Heart left ventricle (tissue), 16 donors: ENCODE results near the gene WFIKKN2. TPM values are rescaled to one million over a fixed set of nuclear protein-coding genes. Genes with fewer than 3 reads are reported as not detected.

Experiments used
- ATAC-seq, 4 donors: fragments of 200-7000 bp; cut with Tn5 transposase; one replicate each; pipeline ENCODE4 v1.9.1; 2020 to 2022; ENCODE audit warnings: moderate library complexity in 4 of 4, mild to moderate bottlenecking in 3 of 4, moderate number of reproducible peaks in 1 of 4
- DNase-seq, 5 donors: peaks; one replicate each; pipeline ENCODE4 v3.0.0-alpha.2; 2020
- H3K27ac ChIP-seq, 12 donors: fragments of 200-600 bp; sonication (generic) in 4 of 12; one replicate each; pipeline versions ENCODE4 v1.5.0 to v1.8.0; 2016 to 2022; ENCODE audit warnings: mild to moderate bottlenecking in 2 of 12
- H3K27me3 ChIP-seq, 9 donors: fragments of 200-600 bp; sonication (generic) in 2 of 9; one replicate each; pipeline versions ENCODE4 v1.5.1 to v1.8.0; 2016 to 2022; ENCODE audit warnings: mild to moderate bottlenecking in 3 of 9
- H3K36me3 ChIP-seq, 9 donors: fragments of 200-600 bp; sonication (generic) in 2 of 9; one replicate each; pipeline versions ENCODE4 v1.5.0 to v1.8.0; 2018 to 2022; ENCODE audit warnings: mild to moderate bottlenecking in 2 of 9
- H3K4me1 ChIP-seq, 12 donors: fragments of 200-600 bp; sonication (generic) in 4 of 12; one replicate each; pipeline versions ENCODE4 v1.5.0 to v1.8.0; 2016 to 2022; ENCODE audit warnings: mild to moderate bottlenecking in 3 of 12
- H3K4me3 ChIP-seq, 12 donors: fragments of 200-600 bp; sonication (generic) in 4 of 12; one replicate each; pipeline versions ENCODE4 v1.5.0 to v1.8.0; 2017 to 2022; ENCODE audit warnings: mild to moderate bottlenecking in 9 of 12, moderate library complexity in 4 of 12
- H3K9me3 ChIP-seq, 12 donors: fragments of 200-600 bp; sonication (generic) in 4 of 12; one replicate each; pipeline versions ENCODE4 v1.5.0 to v1.8.0; 2016 to 2022; ENCODE audit warnings: mild to moderate bottlenecking in 1 of 12
- POLR2A ChIP-seq, 2 donors: fragments of 450-650 bp; IDR thresholded peaks; one replicate each; pipeline ENCODE4 v1.6.1; 2017; ENCODE audit warnings: antibody characterized with exemption in 2 of 2, mild to moderate bottlenecking in 2 of 2, moderate library complexity in 2 of 2
- WGBS, 4 donors: extraction: QIAGEN DNeasy Blood & Tissue Kit in 2 of 4; methylation state at CpG; one replicate each; pipeline versions ENCODE4 v1.1.5 to v1.1.7; 2013 to 2018; 5-methylcytosine and 5-hydroxymethylcytosine counted together
- intact Hi-C, 10 donors: fragments of 100-400 bp; cut with DNase I; formaldehyde crosslinking; loops; one replicate each; pipeline versions ENCODE4 v1.11.1 to v1.14.2; 2022
- polyA plus RNA-seq, 2 donors: library from polyadenylated mRNA; stranded (reverse); fragments of 200-250 nt; gene quantifications; one replicate each; pipeline ENCODE4 v1.2.3, GENCODE V29; 2013
- total RNA-seq, 9 donors: library from RNA; depleted of rRNA in 2 of 9; stranded (reverse); fragments of >200 nt in 2 of 9; fragmentation: NEBNext Ultra II Directional in 3 of 9; extraction: Animal tissue kit (Norgen Biotek cat#: 25700) in 3 of 9; gene quantifications; one replicate each; pipeline versions ENCODE4 v1.1.0 to v1.2.4, GENCODE V29; 2016 to 2023
- TF ChIP-seq, protein P1 (sequence below), 12 donors: fragments of 200-600 bp; sonication (generic) in 4 of 12; IDR thresholded peaks; one replicate each; pipeline versions ENCODE4 v1.5.0 to v1.8.0; 2018 to 2022; ENCODE audit warnings: antibody characterized with exemption in 12 of 12, mild to moderate bottlenecking in 5 of 12
- donor health status: ischemic (EF 13 %, LVEDD 7.1; RV severe dilation, severe dysfunction).
- donor health status: healthy with polysubstance abuse.
- donor health status: DM: no; HTN: yes; CAD: no.
- donor health status: DM: no; HTN: no; CAD: no.
- donor health status: ischemic (EF 25% LVEDD 6.9; RV normal size, moderate dysfunction).
- donor health status: ischemic (EF 25% LVEDD 5.7; RV mildly dilated, moderate dysfunction).
- donor health status: healthy.
- donor health status: DM: yes; HTN: yes; CAD: no.
- donor health status: ischemic (EF 35%, LVEDD 5.7; RV mildly dilated, moderate dysfunction).
- donor health status: nonischemic (EF 11% LVEDD 7.7; RV severe dilation, severe dysfunction).
- donor health status: DM: yes; HTN: yes; CAD: no.
- donor health status: PGD.
- donor health status: ischemic (EF 29% LVEDD 5.4; RV normal size, mild dysfunction).
- donor health status: nonischemic (EF 23%, LVEDD 6.1; RV moderate dilation, normal function).

The WFIKKN2 gene
- total and polyA plus RNA-seq, 11 donors, result 0.08 to 0.75 (median 0.24) TPM; not detected in 2

DNA sequence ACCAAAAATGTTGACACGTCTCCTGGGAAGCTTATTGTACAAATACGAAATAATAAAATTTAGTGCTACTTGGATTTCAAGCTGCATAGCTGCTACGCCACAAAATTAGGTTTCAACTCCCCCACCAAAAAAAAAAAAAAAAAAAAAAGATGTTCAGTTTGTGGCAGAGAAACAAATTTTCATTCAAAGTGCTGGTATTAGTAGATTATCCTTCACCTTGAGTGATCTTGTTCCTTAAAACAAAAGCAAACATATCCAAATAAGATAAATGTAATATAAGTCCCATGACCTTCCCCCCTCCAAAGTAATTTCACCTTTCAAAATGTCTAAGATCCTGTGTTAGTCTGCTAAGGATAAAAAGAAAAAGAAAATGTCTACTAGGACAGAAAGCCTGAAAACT is 28.5 kb downstream of the WFIKKN2 start:
- Histone ChIP-seq H3K9me3 (no peaks in the 10 kb centered on the region), H3K4me3 (peak overlapping the region; percentile 75 to 97 (median 88)), H3K36me3 (peaks cover 0 to 32% (median 30%) of the 10 kb centered on the region in 9 donors), H3K27me3 (no peaks in the 10 kb centered on the region), H3K4me1 (peaks cover 2 to 51% (median 37%) of the 10 kb centered on the region in 12 donors), H3K27ac (peak overlapping the region in 11 of 12 donors; percentile 92 to 100 (median 99))
- TF ChIP-seq, protein P1, sequence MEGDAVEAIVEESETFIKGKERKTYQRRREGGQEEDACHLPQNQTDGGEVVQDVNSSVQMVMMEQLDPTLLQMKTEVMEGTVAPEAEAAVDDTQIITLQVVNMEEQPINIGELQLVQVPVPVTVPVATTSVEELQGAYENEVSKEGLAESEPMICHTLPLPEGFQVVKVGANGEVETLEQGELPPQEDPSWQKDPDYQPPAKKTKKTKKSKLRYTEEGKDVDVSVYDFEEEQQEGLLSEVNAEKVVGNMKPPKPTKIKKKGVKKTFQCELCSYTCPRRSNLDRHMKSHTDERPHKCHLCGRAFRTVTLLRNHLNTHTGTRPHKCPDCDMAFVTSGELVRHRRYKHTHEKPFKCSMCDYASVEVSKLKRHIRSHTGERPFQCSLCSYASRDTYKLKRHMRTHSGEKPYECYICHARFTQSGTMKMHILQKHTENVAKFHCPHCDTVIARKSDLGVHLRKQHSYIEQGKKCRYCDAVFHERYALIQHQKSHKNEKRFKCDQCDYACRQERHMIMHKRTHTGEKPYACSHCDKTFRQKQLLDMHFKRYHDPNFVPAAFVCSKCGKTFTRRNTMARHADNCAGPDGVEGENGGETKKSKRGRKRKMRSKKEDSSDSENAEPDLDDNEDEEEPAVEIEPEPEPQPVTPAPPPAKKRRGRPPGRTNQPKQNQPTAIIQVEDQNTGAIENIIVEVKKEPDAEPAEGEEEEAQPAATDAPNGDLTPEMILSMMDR (IDR thresholded peaks at IDR 0.05), result no peak
- no peak for TF ChIP-seq POLR2A (IDR thresholded peaks at IDR 0.05)
- DNase-seq, result no peak
- 28 to 67% (median 54%) methylated on average over 3 of the region's 3 CpGs for WGBS, 4 donors
- no peak for ATAC-seq
- intact Hi-C loops, result loop anchor here in 4 of 10 donors (2.0 to 10.0 kb wide), 3 partner anchors 81 to 301 kb away; partner anchors contain the start of gene NME2 (in 2 of the 4)

DNA sequence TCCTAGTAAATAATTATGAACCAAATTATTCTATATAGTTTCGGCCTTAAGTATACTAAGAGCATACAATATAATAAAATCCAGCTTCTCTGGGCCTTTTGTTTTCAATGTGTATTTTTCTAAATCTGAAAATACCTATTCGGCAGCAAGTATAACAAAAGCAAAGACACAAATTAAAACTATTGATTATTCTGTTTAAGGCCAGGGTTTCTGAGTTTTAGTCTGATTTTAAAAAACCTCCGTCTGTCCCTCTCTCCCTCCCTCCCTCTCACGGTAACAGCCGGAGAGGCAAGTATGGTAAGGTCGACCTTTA is 29.3 kb downstream of the WFIKKN2 start:
- Histone ChIP-seq H3K27ac (peak overlapping the region in 11 of 12 donors; percentile 92 to 100 (median 99)), H3K4me3 (peak overlapping the region; percentile 75 to 97 (median 88)), H3K9me3 (no peaks in the 10 kb centered on the region), H3K4me1 (peaks cover 2 to 53% (median 38%) of the 10 kb centered on the region in 12 donors), H3K36me3 (peaks cover 0 to 32% (median 30%) of the 10 kb centered on the region in 9 donors), H3K27me3 (no peaks in the 10 kb centered on the region)
- WGBS, 4 donors, result 7 to 10% (median 9%) methylated on average over 6 of the region's 6 CpGs
- intact Hi-C loops, result loop anchor here (1.0 to 10.0 kb wide), 11 partner anchors 43 to 300 kb away; partner anchors contain the start of genes NME2 (in 2 of the 10) and SPAG9 (in 1 of the 10)
- TF ChIP-seq, protein P1 (IDR thresholded peaks at IDR 0.05), result no peak
- TF ChIP-seq POLR2A (IDR thresholded peaks at IDR 0.05), result no peak
- DNase-seq (no peak), ATAC-seq (no peak)

DNA sequence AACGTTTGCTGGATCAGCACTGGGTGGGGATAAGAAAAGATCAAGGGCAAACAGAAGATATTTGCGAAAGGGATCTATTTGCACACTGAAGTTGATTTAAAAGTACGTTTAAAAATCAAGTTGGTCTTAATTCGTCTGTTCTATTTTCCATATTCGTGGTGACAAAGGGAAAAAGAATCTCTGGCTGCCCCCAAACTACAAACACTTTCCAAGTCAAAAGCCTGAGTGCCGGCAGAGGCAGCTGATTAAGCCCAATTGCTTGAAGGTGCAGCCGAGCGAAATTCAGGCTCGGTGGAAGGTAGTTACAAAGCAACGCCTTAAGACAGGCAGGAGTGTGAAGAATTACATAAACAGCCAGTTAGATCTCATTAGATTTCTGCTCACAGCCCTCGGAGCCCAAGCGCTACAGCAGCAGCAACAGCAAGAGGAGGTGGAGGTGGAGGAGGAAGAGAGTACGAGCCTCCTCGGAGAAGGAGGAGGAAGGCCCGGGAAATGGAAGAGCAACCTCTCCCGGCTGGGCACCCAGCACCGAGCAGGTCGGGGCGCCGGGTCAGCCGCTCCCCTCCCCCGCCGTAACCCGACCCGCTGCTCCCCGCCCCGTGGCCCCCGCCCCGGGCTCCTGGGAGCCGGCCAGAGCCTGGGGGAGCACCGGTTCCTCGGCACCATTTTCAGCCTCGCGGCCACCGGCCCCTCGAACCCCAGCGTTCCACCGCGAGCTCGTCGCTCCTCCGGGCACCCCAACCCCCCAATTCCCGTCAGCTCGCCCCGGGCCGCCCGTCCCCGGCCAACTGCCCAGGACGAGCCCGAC is 29.9 kb downstream of the WFIKKN2 start:
- H3K4me1 ChIP-seq, result peaks cover 2 to 53% (median 38%) of the 10 kb centered on the region in 12 donors
- DNase-seq, result peak; percentile 58 to 83 (median 75)
- TF ChIP-seq, protein P1 (IDR thresholded peaks at IDR 0.05), result no peak
- no peak for TF ChIP-seq POLR2A (IDR thresholded peaks at IDR 0.05)
- intact Hi-C loops, result loop anchor here (1.0 to 10.0 kb wide), 11 partner anchors 42 to 300 kb away; partner anchors contain the start of genes NME2 (in 2 of the 10) and SPAG9 (in 1 of the 10)
- no peaks in the 10 kb centered on the region for H3K27me3 ChIP-seq
- H3K9me3 ChIP-seq, result no peaks in the 10 kb centered on the region
- peaks cover 0 to 32% (median 30%) of the 10 kb centered on the region in 9 donors for H3K36me3 ChIP-seq
- WGBS, 4 donors, result 0 to 1% (median 0%) methylated on average over 21 to 50 of the region's 50 CpGs
- peak in 3 of 4 donors; percentile 5 to 9 (median 8) for ATAC-seq
- peak overlapping the region; percentile 75 to 97 (median 88) for H3K4me3 ChIP-seq
- H3K27ac ChIP-seq, result peak overlapping the region; percentile 92 to 100 (median 99)

DNA sequence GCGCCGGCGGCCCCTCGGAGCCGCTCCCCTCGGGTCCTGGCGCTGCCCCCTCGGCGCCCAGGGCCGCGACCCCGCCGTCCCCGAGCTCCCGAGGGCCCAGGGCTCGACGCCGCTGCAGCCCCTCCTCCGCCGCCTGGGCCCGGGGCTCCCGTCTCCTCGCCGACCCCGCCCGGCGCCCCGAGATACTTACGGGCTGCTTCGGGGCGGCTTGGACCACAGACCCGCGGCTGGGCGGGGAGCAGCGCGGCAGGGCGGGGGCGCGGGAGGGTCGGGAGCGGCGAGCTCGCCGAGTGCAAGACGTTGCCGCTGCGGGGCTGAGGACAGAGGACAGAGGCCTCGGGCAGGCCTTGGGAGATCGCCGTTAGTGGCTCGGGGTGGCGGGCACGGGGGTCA is 30.5 kb downstream of the WFIKKN2 start:
- peaks cover 0 to 31% (median 29%) of the 10 kb centered on the region in 9 donors for H3K36me3 ChIP-seq
- H3K4me1 ChIP-seq, result peaks cover 2 to 54% (median 35%) of the 10 kb centered on the region in 12 donors
- H3K27me3 ChIP-seq, result no peaks in the 10 kb centered on the region
- no peak for DNase-seq
- peak in 1 of 4 donors; percentile 0 for ATAC-seq
- intact Hi-C loops, result loop anchor here (1.0 to 10.0 kb wide), 14 partner anchors 13 to 299 kb away; partner anchors contain the start of genes NME2 (in 2 of the 10) and SPAG9 (in 1 of the 10)
- H3K9me3 ChIP-seq, result no peaks in the 10 kb centered on the region
- WGBS, 4 donors, result 0 to 1% (median 1%) methylated on average over 23 to 53 of the region's 53 CpGs
- no peak for TF ChIP-seq POLR2A (IDR thresholded peaks at IDR 0.05)
- TF ChIP-seq, protein P1 (IDR thresholded peaks at IDR 0.05), result no peak
- peak overlapping the region; percentile 92 to 100 (median 99) for H3K27ac ChIP-seq
- H3K4me3 ChIP-seq, result peak overlapping the region; percentile 75 to 97 (median 88)
